ENCODE measurements around the gene ASAP2.

DNA sequence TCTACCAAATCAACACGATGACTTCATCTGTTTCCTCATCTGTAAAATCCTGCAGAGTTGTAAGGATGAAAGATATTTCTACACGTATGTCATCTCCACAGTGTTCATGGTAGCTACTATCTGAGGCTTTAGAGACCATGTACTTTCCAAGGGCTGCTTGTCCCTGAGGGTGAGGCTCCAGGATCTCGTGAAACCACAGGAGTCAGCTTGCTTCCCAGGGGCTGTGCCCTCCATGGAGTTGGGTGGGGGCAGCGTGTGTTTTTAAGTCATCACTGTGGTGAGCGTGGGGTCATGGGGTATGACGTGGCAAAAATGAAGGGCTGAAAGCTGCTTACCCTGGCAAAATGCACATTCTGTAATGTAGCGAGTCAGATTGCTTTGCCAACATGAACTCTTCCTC, 81.6 kb downstream of the ASAP2 start:
- TF ChIP-seq, protein P1, sequence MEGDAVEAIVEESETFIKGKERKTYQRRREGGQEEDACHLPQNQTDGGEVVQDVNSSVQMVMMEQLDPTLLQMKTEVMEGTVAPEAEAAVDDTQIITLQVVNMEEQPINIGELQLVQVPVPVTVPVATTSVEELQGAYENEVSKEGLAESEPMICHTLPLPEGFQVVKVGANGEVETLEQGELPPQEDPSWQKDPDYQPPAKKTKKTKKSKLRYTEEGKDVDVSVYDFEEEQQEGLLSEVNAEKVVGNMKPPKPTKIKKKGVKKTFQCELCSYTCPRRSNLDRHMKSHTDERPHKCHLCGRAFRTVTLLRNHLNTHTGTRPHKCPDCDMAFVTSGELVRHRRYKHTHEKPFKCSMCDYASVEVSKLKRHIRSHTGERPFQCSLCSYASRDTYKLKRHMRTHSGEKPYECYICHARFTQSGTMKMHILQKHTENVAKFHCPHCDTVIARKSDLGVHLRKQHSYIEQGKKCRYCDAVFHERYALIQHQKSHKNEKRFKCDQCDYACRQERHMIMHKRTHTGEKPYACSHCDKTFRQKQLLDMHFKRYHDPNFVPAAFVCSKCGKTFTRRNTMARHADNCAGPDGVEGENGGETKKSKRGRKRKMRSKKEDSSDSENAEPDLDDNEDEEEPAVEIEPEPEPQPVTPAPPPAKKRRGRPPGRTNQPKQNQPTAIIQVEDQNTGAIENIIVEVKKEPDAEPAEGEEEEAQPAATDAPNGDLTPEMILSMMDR (conservative IDR thresholded peaks at IDR 0.05; ENCODE audit: low read length), result no peak
- no peak for TF ChIP-seq EZH2phosphoT487 (IDR thresholded peaks at IDR 0.05; ENCODE audit: borderline replicate concordance)
